MV-4-11 (cell line): ENCODE data around the gene IQCB1.
"Not testable (repeated sequence)": the region's sequence is repeated elsewhere in the genome, so short reads cannot be mapped to it uniquely, and the experiment has no call there.

ENCODE experiments used
- DNase-seq: peaks from one replicate; lab custom pipeline; 2025; lab: John Stamatoyannopoulos, UW

IQCB1 gene

DNA sequence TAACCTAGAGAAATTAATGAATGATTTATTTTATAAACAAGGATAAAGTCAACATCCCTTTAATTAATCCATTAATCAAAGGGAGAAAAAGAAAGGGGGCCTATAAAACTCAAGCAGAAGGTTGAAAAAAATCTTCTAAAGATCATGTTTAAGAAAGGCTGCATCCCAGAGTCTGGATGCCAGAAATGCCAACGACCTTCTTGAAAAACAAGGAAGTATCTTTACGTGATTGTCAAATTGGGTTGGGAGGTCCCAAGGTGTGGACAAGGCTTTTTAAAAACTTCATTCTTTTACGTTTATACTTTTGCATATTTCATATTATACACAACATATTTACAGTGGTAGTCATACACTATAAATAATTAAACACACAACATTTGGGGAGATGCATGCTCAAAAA is 86.9 kb downstream of the IQCB1 start:
- no peak for DNase-seq

DNA sequence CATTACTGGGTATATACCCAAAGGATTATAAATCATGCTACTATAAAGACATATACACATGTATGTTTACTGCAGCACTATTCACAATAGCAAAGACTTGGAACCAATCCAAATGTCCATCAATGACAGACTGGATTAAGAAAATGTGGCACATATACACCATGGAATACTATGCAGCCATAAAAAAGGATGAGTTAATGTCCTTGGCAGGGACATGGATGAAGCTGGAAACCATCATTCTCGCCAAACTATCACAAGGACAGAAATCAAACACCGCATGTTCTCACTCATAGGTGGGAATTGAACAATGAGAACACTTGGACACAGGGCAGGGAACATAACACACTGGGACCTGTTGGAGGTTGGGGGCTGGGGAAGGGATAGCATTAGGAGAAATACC is 91.8 kb downstream of the IQCB1 start:
- DNase-seq, result not testable (repeated sequence)

DNA sequence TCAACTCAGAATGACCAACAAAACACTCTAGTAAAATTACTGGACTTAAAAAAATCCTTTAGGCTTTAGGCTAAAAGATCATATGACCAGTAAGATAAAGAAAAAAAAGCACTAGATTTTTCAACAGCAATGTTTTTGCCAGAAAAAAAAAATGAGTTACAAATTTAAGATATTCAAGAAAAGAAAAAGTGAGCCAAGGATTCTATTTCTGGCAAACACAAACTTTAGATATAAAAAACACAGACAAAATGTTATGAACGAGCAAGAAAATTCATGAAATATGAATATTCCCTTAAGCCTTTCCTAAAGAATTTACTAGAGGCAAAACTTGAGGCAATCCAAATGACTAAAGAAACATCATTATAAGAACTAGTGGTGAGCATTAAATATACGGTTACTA is 94.0 kb downstream of the IQCB1 start:
- DNase-seq, result no peak

DNA sequence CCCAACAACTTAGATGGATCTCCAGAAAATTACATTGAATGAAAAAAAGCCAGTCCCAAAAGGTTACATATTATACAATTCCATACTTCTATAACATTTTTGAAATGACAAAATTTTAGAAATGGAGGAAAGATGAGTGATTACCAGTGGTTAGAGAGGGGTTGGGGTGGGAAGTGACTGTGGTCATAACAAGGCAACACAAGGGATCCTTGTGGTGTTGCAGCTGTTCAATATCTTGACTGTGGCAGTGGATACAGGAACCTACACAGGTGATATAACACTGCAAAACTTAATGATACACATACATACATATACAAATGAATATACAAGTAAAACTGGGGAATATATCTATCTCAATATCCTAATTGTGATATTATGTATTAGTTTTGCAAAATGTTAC is 95.0 kb downstream of the IQCB1 start:
- DNase-seq, result peak; percentile 33

DNA sequence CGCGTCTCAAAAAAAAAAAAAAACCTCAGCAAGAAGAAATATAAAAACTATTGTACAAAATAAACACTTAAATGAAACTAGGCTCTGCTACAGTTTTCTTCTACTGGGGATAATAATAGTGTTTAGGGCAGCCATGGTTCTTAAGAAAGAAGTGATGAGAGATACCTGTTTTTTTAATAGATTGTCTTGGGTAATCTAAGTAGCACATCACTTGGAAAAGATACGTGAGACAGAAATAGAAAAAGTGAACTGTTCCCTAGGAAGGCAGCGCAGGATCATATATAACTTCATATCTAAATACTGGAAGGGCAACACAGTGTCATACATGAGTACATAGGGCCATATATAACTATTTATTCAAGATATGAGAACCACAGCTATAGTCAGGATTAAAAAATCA is 97.2 kb downstream of the IQCB1 start:
- DNase-seq, result no peak

DNA sequence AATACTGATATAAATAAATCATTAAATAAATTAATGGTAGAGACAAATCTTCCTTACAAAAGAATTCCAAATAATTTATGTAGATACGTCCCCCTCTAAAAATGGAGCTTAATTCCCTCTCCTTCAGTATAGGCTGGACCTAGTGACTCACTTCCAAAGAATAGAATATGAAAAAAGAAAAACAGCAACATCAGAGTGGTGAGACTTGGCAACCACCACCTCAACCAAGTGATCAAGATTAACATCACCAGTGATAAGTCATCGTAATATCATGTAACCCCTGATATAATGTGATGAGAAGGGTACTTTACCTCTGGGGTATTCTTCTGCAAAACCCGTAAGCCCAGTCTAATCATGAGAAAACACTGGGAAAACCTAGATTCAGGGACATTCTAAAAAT is 98.7 kb downstream of the IQCB1 start:
- no peak for DNase-seq

DNA sequence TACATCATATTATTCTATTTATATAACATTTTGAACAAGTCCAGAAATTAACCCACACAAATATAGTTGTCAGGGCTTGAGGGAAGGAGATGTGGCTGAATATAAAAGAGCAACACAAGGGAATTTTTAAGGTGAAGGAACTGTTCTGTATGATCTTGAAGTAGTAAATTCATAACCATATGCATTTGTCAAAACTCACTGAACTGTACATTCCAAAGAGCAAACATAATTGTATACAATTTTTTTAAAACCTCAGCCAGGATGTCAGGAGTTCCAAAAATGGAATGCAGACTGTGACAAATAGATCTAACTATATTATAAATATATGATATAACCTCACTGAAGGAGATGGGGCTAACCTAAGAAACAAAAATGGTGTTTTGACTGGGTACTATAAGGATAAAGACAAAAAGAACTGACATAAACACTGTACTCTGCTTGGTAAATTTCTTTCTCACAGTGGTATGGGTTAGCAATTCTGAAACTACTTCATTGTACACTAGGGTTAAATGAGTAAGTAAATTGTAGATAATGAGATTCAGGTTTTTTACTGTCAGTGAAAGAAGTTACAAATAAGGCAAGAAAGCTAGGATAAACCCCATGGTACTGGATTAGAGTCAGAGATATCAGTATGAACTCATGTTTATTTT is 99.7 kb downstream of the IQCB1 start:
- DNase-seq, result no peak

DNA sequence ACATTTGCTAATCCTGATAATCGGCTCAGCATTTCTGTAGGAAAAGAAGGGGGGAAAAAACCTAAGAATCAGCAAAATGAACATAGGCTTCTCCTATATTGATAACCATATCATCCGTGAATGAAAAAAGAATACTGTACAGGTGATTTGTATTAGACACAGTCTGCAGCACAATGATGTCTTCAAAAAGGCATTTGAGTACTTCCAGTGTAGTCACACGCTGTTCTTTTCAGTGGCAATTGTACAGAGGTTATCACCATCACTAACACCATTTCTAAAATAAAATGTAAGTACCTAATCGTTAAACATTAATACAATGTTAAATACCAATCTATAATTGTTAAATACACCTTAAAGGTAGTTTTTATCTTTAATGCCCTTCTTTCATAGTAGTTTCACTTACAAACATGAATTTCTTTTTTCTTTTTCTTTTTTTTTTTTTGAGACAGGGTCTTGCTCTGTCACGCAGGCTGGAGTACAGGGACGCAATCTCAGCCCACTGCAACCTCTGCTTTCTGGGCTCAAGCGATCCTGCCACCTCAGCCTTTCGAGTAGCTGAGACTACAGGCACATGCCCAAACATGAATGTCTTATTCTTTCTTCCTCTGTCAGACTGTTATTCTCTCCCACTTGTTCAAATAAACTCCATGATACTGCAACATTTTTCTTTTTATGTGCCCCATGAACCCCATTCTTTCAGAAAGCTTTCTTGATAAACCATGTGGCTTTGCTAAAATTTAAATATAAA is 103.7 kb downstream of the IQCB1 start:
- no peak for DNase-seq

DNA sequence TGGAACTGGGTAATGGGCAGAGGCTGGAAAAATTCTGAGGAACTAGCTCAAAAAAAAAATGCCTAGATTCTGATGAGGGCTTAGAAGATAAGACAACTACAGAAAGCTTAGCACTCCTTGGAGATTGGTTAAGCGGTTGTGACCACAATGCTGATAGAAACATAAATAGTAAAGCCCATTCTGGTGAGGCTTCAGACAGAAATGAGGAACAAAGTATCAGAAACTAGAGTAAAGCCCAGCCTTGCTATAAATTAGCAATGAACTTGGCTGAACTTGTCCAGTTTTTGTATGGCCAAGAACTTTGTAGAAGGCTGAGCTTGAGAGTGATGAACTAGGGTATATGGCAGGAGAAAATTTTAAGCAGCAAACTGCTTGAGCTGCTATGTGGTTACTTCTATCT is 110.7 kb downstream of the IQCB1 start:
- peak; percentile 99 for DNase-seq

DNA sequence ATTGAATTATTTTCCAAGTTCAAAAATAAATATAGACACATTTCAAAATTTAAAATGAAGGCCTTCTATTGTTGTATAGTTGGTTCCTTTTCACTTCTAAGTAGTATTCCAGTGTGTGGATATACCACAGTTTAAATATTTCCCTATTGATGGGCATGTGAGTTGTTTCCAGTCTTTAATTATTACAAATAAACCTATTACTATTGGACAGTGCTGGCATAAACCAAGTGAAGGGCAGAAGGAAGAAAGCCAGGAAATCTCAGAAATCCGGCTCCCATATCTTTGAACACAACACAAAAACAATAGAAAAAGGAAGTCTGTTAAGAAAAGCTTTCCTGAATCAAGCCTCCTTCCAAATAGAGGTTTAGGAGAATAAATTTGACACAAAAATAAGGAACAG is 111.4 kb downstream of the IQCB1 start:
- no peak for DNase-seq

DNA sequence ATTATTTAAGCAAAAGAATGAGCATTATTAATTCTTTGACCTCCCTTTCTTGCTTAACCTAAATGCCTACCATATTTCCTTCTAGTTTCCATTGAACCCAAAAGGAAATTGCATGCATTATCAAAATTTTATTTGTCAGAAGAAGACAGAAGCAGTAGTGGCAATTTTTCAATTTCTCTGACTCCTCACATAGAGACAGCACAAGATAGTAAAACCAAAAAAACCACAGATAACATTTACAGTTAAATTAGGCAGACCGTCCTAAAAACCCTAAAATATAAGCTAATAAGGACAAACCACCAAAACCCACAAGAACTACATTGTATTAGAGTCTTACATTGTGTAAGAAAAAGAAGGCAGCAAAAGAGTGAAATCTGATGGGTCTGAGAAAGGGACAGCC is 112.4 kb downstream of the IQCB1 start:
- DNase-seq, result peak; percentile 7

DNA sequence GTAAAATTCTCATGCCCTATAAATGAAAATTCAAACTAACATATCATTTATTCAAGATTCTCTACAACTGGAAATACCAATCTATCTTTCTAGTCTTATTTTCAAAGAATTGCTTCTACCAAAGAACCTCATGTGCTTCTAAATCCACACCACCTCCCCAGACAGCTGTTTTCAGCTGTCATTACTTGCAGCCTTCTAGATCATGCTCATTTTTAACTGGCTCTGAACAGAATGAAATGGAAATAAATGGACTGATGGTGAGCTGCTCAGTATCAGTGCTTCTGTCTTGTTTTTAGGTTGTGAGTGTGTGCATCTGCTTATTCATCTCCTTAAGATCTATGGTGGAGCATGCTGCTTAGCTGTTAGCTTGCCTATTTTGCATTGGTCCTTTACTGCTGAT is 114.7 kb downstream of the IQCB1 start:
- no peak for DNase-seq
